Measurements from ENCODE around the gene VPS11. TPM values are rescaled to one million over a fixed set of nuclear protein-coding genes. Genes with fewer than 3 reads are reported as not detected.

Gene VPS11
- total and polyA plus RNA-seq, 2 experiments from 2014 or later: 11.5 to 13.4 TPM

GRCh38 chr11:119054418-119054817 lies 13.2 kb upstream of the VPS11 start:
- H3K79me2 ChIP-seq (replicated peaks; ENCODE audit: insufficient read depth): peaks cover 43% of the 10 kb centered on the region
- no peaks in the 10 kb centered on the region for H3K9me2 ChIP-seq (ENCODE audit: insufficient read depth)
- H3K27ac ChIP-seq (ENCODE audit: low read depth): no peak overlapping the region
- Mint-ChIP-seq H3K27ac (no peak overlapping the region), H3K9me3 (peaks cover 7% of the 10 kb centered on the region; the same call in 1 of the 3 replicates), H3K4me1 (peaks cover 14% of the 10 kb centered on the region), H3K27me3 (ENCODE audit: insufficient read depth, low read depth, poor library complexity) (peaks cover 17% of the 10 kb centered on the region), H3K4me3 (peak overlapping the region; percentile 50; the same call in 2 of the 3 replicates), H3K36me3 (ENCODE audit: low read depth) (peaks cover 76% of the 10 kb centered on the region)
- no peak overlapping the region for H3K4me3 ChIP-seq
- peaks cover 52% of the 10 kb centered on the region for H3K36me3 ChIP-seq (ENCODE audit: insufficient read depth)
- H3K27me3 ChIP-seq (ENCODE audit: insufficient read depth): no peaks in the 10 kb centered on the region
- H4K20me1 ChIP-seq (replicated peaks; ENCODE audit: insufficient read depth): peaks cover 31% of the 10 kb centered on the region
- no peak for TF ChIP-seq ETS1 (IDR thresholded peaks at IDR 0.05)
- TF ChIP-seq CTCF (conservative IDR thresholded peaks at IDR 0.05; ENCODE audit: low read depth in 2 of 2): no peak
- TF ChIP-seq NANOG (IDR thresholded peaks at IDR 0.05; ENCODE audit: borderline replicate concordance): no peak
- no peak for TF ChIP-seq CREB1 (CRISPR knock-in tag; IDR thresholded peaks at IDR 0.05; ENCODE audit: low read depth)
- no peak for TF ChIP-seq ZNF114 (CRISPR knock-in tag; IDR thresholded peaks at IDR 0.05)
- TF ChIP-seq POLR2AphosphoS5 (IDR thresholded peaks at IDR 0.05; ENCODE audit: low read depth): no peak
- TF ChIP-seq REST (IDR thresholded peaks at IDR 0.05; ENCODE audit: unreplicated experiment): no peak
- no peak for TF ChIP-seq JUNB (IDR thresholded peaks at IDR 0.05; ENCODE audit: unreplicated experiment)
- TF ChIP-seq ZNF331 (CRISPR knock-in tag; IDR thresholded peaks at IDR 0.05; ENCODE audit: low read depth): no peak
- TF ChIP-seq EZH2 (IDR thresholded peaks at IDR 0.05; ENCODE audit: low read depth, unreplicated experiment): no peak
- peaks cover 16% of the 10 kb centered on the region for H3F3A ChIP-seq (replicated peaks; ENCODE audit: low read depth)
- DNase-seq (ENCODE audit: low spot score) (no peak), ATAC-seq (no peak)
- H3K4me2 ChIP-seq: no peak overlapping the region
- peaks cover 14% of the 10 kb centered on the region for H3K4me1 ChIP-seq (ENCODE audit: insufficient read depth)
- no peak overlapping the region for H2AFZ ChIP-seq

All from GM23338 (cell line).